GM21737 (cell line): Measurements from ENCODE around the gene TRIM60.
"Not testable (repeated sequence)": the region's sequence is repeated elsewhere in the genome, so short reads cannot be mapped to it uniquely, and the experiment has no call there.

Source experiments
- ATAC-seq: cut with Tn5 transposase; IDR thresholded peaks from one replicate; pipeline ENCODE4 v1.9.1; 2021; ENCODE audit warnings: mild to moderate bottlenecking, moderate library complexity; ENCODE audit not compliant: unreplicated experiment

TRIM60 gene

GRCh38 chr4:165031436-165032211 lies at the start of gene TRIM60:
Gene TRIM60 (plus strand): TSS chr4:165031999. CDS start chr4:165040073, 8,074 bp downstream.
- no peak for ATAC-seq

GRCh38 chr4:164989471-164989870 lies 42.3 kb upstream of the TRIM60 start:
- no peak for ATAC-seq

GRCh38 chr4:164990786-164991185 lies 41.0 kb upstream of the TRIM60 start:
- ATAC-seq: not testable (repeated sequence)

GRCh38 chr4:164996123-164996522 lies 35.7 kb upstream of the TRIM60 start:
- not testable (repeated sequence) for ATAC-seq

GRCh38 chr4:164997324-164997723 lies 34.5 kb upstream of the TRIM60 start:
- ATAC-seq: no peak

GRCh38 chr4:164997941-164998340 lies 33.9 kb upstream of the TRIM60 start:
- ATAC-seq: no peak

- not testable (repeated sequence) for ATAC-seq
Observed at GRCh38 chr4:164998526-164999080, 33.2 kb upstream of the TRIM60 start.

GRCh38 chr4:165001957-165002356 lies 29.8 kb upstream of the TRIM60 start:
- ATAC-seq: not testable (repeated sequence)

- no peak for ATAC-seq
Observed at GRCh38 chr4:165005352-165005925, 26.4 kb upstream of the TRIM60 start.

- no peak for ATAC-seq
Observed at GRCh38 chr4:165006456-165006855, 25.3 kb upstream of the TRIM60 start.

- ATAC-seq: no peak
Observed at GRCh38 chr4:165006886-165007285, 24.9 kb upstream of the TRIM60 start.

- no peak for ATAC-seq
Observed at GRCh38 chr4:165009493-165010227, 22.1 kb upstream of the TRIM60 start.

- no peak for ATAC-seq
Observed at GRCh38 chr4:165010487-165010886, 21.3 kb upstream of the TRIM60 start.

- ATAC-seq: no peak
Observed at GRCh38 chr4:165010991-165011390, 20.8 kb upstream of the TRIM60 start.

GRCh38 chr4:165011403-165011802 lies 20.4 kb upstream of the TRIM60 start:
- ATAC-seq: no peak

GRCh38 chr4:165013691-165014090 lies 18.1 kb upstream of the TRIM60 start:
- ATAC-seq: no peak

- no peak for ATAC-seq
Observed at GRCh38 chr4:165016971-165017370, 14.8 kb upstream of the TRIM60 start.

GRCh38 chr4:165019995-165020394 lies 11.8 kb upstream of the TRIM60 start:
- not testable (repeated sequence) for ATAC-seq

- ATAC-seq: not testable (repeated sequence)
Observed at GRCh38 chr4:165025782-165026181, 6.0 kb upstream of the TRIM60 start.

- no peak for ATAC-seq
Observed at GRCh38 chr4:165027762-165028402, 3.9 kb upstream of the TRIM60 start.

- ATAC-seq: no peak
Observed at GRCh38 chr4:165048170-165048569, 16.4 kb downstream of the TRIM60 start.
